OCI-LY7 (cell line): ENCODE measurements around the gene C8G. TPM values are rescaled to one million over a fixed set of nuclear protein-coding genes. Genes with fewer than 3 reads are reported as not detected.

ENCODE experiments used
- BruUV-seq: library from RNA; stranded (reverse); fragments of 400-500 nt; replicated peaks from 2 replicates; lab custom pipeline; 2021; lab: Mats Ljungman, UMichigan
- CTCF ChIA-PET: fragments of 300-600 bp; sonication (Branson Sonifier 250); formaldehyde crosslinking; loops from one replicate; lab custom pipeline; 2022; ENCODE audit warnings: antibody characterized with exemption; ENCODE audit not compliant: unreplicated experiment; lab: Charles Lee
- POLR2A ChIA-PET: fragments of 300-600 bp; sonication (Branson Sonifier 250); formaldehyde crosslinking; loops from one replicate; lab custom pipeline; 2022; ENCODE audit warnings: antibody characterized with exemption; lab: Charles Lee
- DNase-seq: peaks from one replicate; pipeline ENCODE4 v3.0.0-alpha.2; 2015; ENCODE audit warnings: low spot score
- H2AFZ ChIP-seq: fragments of 200-600 bp; sonication (generic), shearing (Covaris generic); 2 replicates; pipeline ENCODE4 v1.6.1; 2014; ENCODE audit warnings: mild to moderate bottlenecking, antibody characterized with exemption, low read length, moderate library complexity
- H3K27ac ChIP-seq: fragments of 200-600 bp; sonication (generic); 2 replicates; pipeline ENCODE4 v1.5.1; 2014; ENCODE audit warnings: mixed run types, low read depth, mild to moderate bottlenecking, moderate library complexity, low read length, inconsistent platforms; ENCODE audit not compliant: poor library complexity, severe bottlenecking
- H3K36me3 ChIP-seq: fragments of 200-600 bp; sonication (generic); 2 replicates; pipeline ENCODE4 v1.6.1; 2014; ENCODE audit warnings: mild to moderate bottlenecking, antibody characterized with exemption, low read length, moderate library complexity, mixed read lengths; ENCODE audit not compliant: insufficient read depth
- H3K4me1 ChIP-seq: fragments of 200-600 bp; sonication (generic); 2 replicates; pipeline ENCODE4 v1.5.1; 2014; ENCODE audit warnings: mild to moderate bottlenecking, low read length; ENCODE audit not compliant: insufficient read depth, poor library complexity, severe bottlenecking
- H3K4me2 ChIP-seq: fragments of 200-600 bp; sonication (generic); 2 replicates; pipeline ENCODE4 v1.6.1; 2014; ENCODE audit warnings: mild to moderate bottlenecking, low read length
- H3K4me3 ChIP-seq: fragments of 200-600 bp; sonication (generic); 2 replicates; pipeline ENCODE4 v1.5.1; 2014; ENCODE audit warnings: mild to moderate bottlenecking, low read depth, low read length; ENCODE audit not compliant: poor library complexity, severe bottlenecking
- H3K79me2 ChIP-seq: fragments of 200-600 bp; sonication (generic); 2 replicates; pipeline ENCODE4 v1.6.1; 2016; ENCODE audit warnings: low read depth, mild to moderate bottlenecking, low read length, moderate library complexity, mixed read lengths; ENCODE audit not compliant: insufficient read depth
- H3K9me2 ChIP-seq: fragments of 200-600 bp; sonication (generic); 2 replicates; pipeline ENCODE4 v1.6.1; 2016; ENCODE audit warnings: mild to moderate bottlenecking, low read length, mixed read lengths; ENCODE audit not compliant: insufficient read depth
- H3K9me3 ChIP-seq: fragments of 200-600 bp; sonication (generic); 2 replicates; pipeline ENCODE4 v1.6.1; 2014; ENCODE audit warnings: mild to moderate bottlenecking, mixed run types, low read length, mixed read lengths
- H4K20me1 ChIP-seq: fragments of 200-600 bp; sonication (generic); 2 replicates; pipeline ENCODE4 v1.6.1; 2014; ENCODE audit warnings: mild to moderate bottlenecking, antibody characterized with exemption, low read length, moderate library complexity, mixed read lengths; ENCODE audit not compliant: insufficient read depth
- EZH2phosphoT487 ChIP-seq: fragments of 200-600 bp; sonication (generic); IDR thresholded peaks from 2 replicates; pipeline ENCODE4 v1.6.1; 2018; ENCODE audit warnings: low read depth, borderline replicate concordance, mild to moderate bottlenecking, mixed run types, antibody characterized with exemption, low read length, moderate library complexity, mixed read lengths
- intact Hi-C: fragments of 100-400 bp; cut with micrococcal nuclease; formaldehyde crosslinking; loops from one replicate; pipeline ENCODE4 v1.10.0; 2022; ENCODE audit not compliant: unreplicated experiment
- total RNA-seq, 2 experiments: library from RNA; depleted of rRNA in 1 of 2; stranded (reverse); fragments of >200 nt in 1 of 2; shearing (Covaris generic) in 1 of 2; gene quantifications; 2 replicates each; pipeline ENCODE4 v1.2.3, GENCODE V29; 2014 to 2022
- TF ChIP-seq, protein P1 (sequence below): fragments of 200-600 bp; sonication (generic); conservative IDR thresholded peaks from 2 replicates; pipeline ENCODE4 v1.5.1; 2014; ENCODE audit warnings: mild to moderate bottlenecking, antibody characterized with exemption, low read length, moderate library complexity, mixed read lengths

C8G gene
- total RNA-seq, 2 experiments from 2014 or later = 0.95 to 2.2 TPM

DNA sequence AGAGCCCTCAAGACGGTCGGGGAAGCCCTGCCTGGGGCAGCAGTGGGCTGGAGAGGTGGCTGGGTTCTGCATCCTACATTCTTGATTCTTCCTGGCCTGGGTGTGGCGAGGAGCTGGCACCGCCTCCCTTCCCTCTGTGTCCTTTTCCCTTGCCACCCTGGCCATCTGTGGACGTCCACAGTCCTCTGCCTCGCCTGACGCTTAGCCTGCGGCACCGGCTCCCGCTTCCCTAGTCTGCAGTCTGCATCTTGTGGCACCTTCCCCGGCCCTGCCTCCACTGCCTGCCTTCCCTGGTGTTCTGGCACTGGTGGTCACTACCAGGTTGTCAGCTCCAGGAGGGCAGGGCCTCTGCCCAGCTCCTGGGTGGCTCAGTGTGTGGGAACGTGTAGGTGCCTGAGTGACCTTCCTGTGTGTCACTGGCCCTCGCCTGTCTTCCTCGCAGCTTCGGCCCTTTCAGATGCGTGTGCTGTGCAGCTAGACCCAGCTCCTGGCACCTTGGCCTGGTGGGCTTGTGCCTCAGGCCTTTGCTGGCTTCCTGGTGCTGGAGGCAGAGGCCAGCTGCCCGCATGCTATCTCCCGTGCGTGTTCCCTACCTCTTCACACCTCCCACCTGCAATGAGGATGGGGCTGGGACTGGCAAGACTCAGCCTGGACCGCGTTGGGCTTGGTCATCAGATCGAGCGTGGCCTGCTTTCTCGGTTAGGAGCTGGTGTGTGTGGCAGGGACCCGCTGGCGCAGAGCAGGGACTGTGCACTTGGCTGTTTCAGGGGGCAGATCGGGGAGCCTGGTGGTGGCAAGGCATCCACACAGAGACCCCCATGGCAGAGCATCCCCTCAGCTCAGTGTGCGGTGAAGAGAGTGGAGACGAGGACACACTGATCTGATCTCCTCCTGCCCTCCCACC, 37.8 kb upstream of the C8G start:
- H3K4me3 ChIP-seq = no peak overlapping the region
- ChIA-PET CTCF (no interaction called here), POLR2A (interaction anchor here (0.9 kb wide), 1 partner anchor 10 kb away, joined by 4 read pairs; no protein-coding TSS in a partner anchor)
- no peaks in the 10 kb centered on the region for H3K79me2 ChIP-seq
- H3K4me2 ChIP-seq = no peak overlapping the region
- H2AFZ ChIP-seq = no peak overlapping the region
- no peak overlapping the region for H3K27ac ChIP-seq
- BruUV-seq = no TSS peak
- TF ChIP-seq, protein P1, sequence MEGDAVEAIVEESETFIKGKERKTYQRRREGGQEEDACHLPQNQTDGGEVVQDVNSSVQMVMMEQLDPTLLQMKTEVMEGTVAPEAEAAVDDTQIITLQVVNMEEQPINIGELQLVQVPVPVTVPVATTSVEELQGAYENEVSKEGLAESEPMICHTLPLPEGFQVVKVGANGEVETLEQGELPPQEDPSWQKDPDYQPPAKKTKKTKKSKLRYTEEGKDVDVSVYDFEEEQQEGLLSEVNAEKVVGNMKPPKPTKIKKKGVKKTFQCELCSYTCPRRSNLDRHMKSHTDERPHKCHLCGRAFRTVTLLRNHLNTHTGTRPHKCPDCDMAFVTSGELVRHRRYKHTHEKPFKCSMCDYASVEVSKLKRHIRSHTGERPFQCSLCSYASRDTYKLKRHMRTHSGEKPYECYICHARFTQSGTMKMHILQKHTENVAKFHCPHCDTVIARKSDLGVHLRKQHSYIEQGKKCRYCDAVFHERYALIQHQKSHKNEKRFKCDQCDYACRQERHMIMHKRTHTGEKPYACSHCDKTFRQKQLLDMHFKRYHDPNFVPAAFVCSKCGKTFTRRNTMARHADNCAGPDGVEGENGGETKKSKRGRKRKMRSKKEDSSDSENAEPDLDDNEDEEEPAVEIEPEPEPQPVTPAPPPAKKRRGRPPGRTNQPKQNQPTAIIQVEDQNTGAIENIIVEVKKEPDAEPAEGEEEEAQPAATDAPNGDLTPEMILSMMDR = no peak
- no peak for TF ChIP-seq EZH2phosphoT487
- DNase-seq = no peak
- H3K36me3 ChIP-seq = peaks cover 83% of the 10 kb centered on the region
- no peaks in the 10 kb centered on the region for H3K4me1 ChIP-seq
- no peaks in the 10 kb centered on the region for H3K9me3 ChIP-seq
- intact Hi-C loops = no loop called here
- no peaks in the 10 kb centered on the region for H3K9me2 ChIP-seq
- H4K20me1 ChIP-seq = no peaks in the 10 kb centered on the region

DNA sequence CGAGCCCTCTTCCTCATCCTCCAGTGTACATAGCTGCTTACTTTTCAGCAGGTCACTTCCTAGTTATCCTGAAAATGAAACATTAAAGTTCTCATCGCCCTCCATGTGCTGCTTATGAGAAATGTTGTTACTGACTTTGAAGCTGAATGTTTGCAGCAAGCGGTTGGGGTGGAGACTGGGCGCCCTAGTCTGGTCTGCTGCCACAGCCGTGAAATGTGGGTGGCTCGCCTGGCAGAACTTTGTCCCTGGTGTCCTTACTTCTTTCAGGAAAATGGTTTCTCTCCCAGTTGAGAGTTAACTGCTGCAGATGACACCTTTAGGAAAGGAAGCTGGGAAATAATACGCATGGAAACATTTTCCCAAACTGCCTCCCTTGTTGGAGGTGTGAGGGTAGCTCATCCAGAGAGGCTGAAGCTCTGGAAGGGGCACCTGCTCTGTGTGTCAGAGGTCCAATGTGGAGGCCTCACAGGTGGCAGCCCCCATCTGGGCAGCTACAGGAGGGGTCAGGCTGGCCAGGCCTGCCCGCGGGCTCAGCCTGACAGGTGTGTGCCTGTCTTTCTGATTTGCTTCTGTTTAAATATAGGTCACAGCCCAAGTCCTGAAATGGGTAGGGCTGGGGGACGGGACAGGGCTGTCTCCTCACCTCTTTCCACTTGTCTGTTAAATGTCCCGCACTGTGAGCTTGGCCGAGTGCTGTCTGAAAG, 34.7 kb upstream of the C8G start:
- ChIA-PET POLR2A (interaction anchor here (0.6 kb wide), 1 partner anchor 20 kb away, joined by 3 read pairs; no protein-coding TSS in a partner anchor), CTCF (no interaction called here)
- no TSS peak for BruUV-seq
- no peak for DNase-seq
- Histone ChIP-seq H3K36me3 (peaks cover 79% of the 10 kb centered on the region), H3K27ac (no peak overlapping the region), H3K9me3 (no peaks in the 10 kb centered on the region), H3K4me2 (no peak overlapping the region), H3K4me3 (no peak overlapping the region), H3K9me2 (no peaks in the 10 kb centered on the region), H2AFZ (no peak overlapping the region), H3K79me2 (no peaks in the 10 kb centered on the region), H3K4me1 (no peaks in the 10 kb centered on the region), H4K20me1 (no peaks in the 10 kb centered on the region)
- TF ChIP-seq EZH2phosphoT487 = no peak
- intact Hi-C loops = no loop called here

DNA sequence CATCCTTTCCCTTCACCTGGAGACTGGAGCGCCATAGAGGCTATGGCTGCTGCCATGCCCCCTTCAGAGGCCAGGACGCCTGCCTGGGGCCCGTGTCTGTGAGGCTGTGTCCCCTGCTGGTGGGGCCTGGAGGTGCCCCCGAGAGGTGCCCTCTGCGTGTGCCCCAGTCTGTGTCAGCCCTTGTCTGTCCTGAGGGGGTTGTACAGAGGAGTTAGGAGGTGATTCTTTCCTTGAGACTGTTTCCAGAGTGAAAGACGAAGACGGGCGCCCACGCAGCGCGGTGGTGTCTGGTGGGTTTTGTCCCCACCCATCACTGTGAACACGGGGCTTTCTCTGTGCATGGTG, 34.2 kb upstream of the C8G start:
- H3K9me3 ChIP-seq = no peaks in the 10 kb centered on the region
- H3K36me3 ChIP-seq = peaks cover 80% of the 10 kb centered on the region
- POLR2A ChIA-PET = interaction anchor here (0.6 kb wide), 1 partner anchor 19 kb away, joined by 3 read pairs; no protein-coding TSS in a partner anchor
- H4K20me1 ChIP-seq = no peaks in the 10 kb centered on the region
- H3K4me2 ChIP-seq = no peak overlapping the region
- no peak overlapping the region for H3K4me3 ChIP-seq
- intact Hi-C loops = no loop called here
- H3K4me1 ChIP-seq = no peaks in the 10 kb centered on the region
- BruUV-seq = no TSS peak
- H2AFZ ChIP-seq = no peak overlapping the region
- H3K27ac ChIP-seq = no peak overlapping the region
- no peaks in the 10 kb centered on the region for H3K79me2 ChIP-seq
- CTCF ChIA-PET = no interaction called here
- TF ChIP-seq, protein P1 = 0 out of 2 replicates have a peak, but pooled peaks have one; percentile 27
- no peak for TF ChIP-seq EZH2phosphoT487
- no peaks in the 10 kb centered on the region for H3K9me2 ChIP-seq
- no peak for DNase-seq
